ENCODE results near the gene ANKRD17.

Gene ANKRD17

DNA sequence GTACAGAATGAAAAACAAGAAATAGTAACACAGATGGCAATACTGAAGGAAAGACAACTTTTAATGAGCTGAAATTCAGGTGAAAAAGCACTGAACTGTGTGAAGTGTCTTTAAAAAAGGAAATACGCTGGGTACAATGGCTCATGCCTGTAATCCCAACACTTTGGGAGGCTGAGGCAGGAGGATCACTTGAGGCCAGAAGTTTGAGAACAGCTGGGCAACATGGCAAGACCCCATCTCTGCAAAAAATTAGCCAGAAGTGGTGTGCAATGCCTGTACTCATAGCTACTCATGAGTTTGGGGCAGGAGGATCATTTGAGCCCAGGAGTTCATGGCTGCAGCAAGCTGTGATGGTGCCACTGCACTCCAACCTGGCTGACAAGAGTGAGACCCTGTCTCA lies 129.3 kb downstream of the ANKRD17 start:
- no peak for DNase-seq (ENCODE audit: low read depth)

GRCh38 chr4:73127839-73128453 lies 130.7 kb downstream of the ANKRD17 start:
- no peak for DNase-seq (ENCODE audit: low read depth)

DNA sequence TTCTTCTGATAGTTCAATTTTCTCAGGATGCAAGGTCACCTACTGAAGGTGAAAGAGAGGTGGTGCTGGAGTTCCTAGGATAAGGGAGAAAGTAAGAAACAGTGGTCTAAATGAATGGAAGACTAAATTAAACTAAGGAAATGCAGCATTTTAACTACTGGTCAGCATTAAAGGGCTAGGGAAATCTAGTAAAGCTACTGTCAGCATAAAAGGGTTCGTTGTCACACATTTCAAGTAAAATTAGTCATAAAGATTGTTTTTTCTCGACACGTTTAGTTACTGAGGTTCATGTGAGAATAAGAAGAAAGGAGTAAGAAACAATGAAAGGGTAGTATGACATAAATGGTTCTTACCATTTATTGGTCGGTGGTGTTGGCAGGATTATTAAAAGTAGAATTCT lies 149.1 kb downstream of the ANKRD17 start:
- DNase-seq (ENCODE audit: low read depth), result no peak

DNA sequence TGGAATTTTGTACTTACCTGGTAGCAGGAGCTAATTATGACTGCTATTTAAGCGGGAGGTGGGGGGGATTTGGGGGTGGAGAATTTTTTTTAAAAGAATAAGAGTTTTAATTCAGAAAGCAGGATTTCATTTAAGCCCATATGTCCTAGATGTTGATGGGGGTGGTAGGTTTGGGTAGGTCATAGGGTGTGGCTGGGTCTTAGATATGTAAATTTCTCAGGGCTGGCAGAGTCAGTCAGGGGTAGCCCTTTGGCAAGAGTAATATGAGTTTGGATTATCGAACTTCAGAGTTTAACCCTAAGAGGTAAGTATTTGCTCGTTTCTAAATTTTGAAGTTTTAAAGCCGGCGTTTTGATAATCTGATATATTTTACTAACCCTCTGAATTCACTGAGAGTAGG lies 153.9 kb downstream of the ANKRD17 start:
- DNase-seq (ENCODE audit: low read depth), result no peak

- DNase-seq (ENCODE audit: low read depth), result no peak
Measured at GRCh38 chr4:73103799-73104503, 154.6 kb downstream of the ANKRD17 start.

GRCh38 chr4:73099143-73099542 lies 159.5 kb downstream of the ANKRD17 start:
- DNase-seq (ENCODE audit: low read depth), result no peak

DNA sequence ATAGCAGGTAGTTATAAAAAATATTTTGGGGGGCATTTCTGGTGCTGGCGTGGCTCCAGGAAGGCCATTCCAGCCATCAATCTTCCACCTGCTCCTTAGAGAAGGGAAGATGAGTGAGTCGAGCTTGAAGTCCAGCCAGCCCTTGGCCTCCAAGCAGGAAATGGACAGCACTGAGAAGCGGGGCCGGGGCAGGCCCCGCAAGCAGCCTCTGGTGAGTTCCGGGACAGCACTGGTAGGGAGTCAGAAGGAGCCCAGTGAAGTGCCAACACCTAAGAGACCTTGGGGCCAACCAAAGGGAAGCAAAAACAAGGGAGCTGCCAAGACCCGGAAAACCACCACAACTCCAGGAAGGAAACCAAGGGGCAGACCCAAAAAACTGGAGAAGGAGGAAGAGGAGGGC lies 159.9 kb downstream of the ANKRD17 start:
- DNase-seq (ENCODE audit: low read depth), result no peak

GRCh38 chr4:73098016-73098415 lies 160.6 kb downstream of the ANKRD17 start:
- DNase-seq (ENCODE audit: low read depth), result no peak

DNA sequence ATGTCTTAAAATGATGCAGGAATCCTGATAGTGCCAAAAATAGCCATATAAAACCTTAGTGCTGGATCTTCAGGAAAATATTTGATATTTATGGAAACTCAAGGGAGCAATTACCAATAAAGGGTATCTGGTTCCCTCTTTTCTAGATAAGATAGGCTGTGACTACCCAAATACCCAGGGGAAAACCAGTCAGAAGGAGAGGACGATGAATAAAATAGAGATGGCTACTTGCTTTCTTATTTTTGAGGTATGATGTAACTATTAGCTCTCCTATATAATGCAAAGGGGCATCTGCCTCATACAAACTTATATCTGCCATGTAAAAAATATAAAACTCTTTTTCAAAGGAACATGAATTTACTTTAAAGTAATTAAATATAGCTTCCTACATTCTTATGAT lies 165.7 kb downstream of the ANKRD17 start:
- DNase-seq (ENCODE audit: low read depth), result no peak

DNA sequence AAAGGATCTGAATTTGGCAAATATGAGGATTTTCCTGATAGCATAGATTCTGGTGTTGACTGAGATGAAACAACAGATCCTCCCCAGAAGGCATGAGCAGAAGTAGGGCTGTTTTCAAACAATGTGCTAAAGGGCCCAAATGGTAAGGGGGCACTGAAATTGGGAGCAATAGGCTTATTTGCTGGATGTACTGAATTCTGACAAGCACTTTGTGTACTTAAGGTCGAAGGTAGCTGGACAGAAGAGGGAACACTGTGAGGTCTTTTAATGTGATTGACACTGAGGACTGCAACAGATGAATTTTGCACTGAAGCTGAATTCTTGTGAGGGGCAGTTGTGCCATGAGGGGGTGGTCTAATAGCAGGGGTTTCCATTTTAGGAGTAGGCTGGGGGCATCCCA lies 167.9 kb downstream of the ANKRD17 start:
- no peak for DNase-seq (ENCODE audit: low read depth)

DNA sequence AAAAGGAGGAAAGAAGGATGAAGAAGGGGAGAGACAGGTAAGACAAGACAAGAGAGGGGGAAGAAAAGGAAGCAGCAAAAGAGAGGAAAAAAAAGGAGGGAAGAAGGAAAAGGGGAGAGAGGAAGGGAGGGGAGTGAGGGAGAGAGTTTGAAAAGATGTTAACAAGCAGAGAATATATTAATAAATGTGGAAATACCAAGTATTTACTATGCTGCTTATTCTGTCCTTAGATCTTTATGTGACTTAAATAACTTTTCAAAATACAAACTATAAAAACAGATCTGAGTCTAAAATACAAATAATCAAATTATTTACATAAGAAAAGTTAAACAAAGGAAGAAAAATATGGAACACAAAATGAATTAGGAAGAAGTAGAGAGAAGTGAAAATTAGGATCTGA lies 170.7 kb downstream of the ANKRD17 start:
- DNase-seq (ENCODE audit: low read depth), result no peak

DNA sequence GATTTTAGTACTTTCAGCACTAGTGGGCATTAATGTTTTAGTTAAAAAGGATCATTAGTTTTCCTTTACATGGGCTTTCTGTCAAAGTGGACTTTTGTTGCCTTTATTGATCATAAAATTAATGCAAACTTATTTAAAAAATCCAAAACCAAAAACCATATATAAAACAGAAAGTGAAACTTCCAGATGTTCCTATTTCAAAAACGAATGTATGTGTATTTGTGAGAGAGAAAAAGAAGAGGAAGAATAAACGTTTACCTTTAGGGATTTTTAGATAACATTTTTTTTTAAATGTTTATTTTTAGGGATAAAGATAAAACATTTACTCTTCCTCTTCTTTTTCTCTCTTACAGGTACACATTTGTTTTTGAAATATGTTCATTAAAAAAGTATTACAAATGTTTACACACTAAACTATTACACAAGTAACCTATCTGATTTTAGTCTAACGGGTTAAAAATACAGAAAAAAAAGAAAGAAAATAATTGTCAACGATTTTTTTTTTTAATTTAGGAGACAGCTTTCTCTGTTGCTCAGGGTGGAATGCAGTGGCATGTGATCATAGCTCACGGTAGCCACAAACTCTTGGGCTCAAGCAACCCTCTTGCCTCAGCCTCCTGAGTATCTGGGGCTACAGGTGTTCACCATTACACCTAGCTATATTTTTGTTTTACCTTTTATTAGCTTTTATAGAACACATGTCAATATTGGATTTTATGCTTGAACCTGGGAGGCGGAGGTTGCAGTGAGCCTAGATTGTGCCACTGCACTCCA lies 172.3 kb downstream of the ANKRD17 start:
- no peak for DNase-seq (ENCODE audit: low read depth)

- DNase-seq (ENCODE audit: low read depth), result no peak
Measured at GRCh38 chr4:73080789-73081188, 177.8 kb downstream of the ANKRD17 start.

DNA sequence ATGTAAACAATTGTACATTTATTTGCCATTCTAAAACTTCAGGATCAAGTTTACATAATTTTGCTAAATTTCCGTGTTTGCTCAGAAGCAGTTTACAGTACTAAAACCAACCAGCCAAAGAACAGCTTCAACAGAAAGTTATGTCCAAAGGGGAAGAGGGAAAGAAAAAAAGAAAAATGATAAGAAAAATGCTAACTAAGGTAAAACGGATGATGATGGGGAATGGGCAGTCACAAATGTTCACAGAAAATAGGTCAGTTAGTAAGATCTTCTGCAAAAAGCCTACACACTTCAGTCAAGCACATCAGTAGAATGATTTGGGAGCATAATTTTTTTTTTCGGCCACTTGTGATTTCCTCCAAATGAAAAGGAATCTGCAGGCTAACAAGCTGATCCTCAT lies 182.8 kb downstream of the ANKRD17 start:
- no peak for DNase-seq (ENCODE audit: low read depth)

DNA sequence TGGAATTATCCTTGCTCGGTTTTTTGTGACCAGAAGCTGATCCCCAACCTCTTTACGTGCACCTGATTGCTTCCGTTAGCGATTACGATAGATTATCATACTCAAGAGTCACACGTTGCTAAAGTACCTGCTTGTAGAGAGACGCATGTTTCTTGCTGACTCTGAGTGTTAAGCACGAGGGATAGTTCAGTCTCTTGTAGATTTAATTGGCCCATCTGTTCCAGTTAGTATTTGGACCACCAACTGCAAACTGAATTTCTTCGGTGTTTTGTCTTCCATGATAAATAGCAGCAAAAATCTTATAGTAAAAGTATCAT lies 188.6 kb downstream of the ANKRD17 start:
- DNase-seq (ENCODE audit: low read depth), result no peak

DNA sequence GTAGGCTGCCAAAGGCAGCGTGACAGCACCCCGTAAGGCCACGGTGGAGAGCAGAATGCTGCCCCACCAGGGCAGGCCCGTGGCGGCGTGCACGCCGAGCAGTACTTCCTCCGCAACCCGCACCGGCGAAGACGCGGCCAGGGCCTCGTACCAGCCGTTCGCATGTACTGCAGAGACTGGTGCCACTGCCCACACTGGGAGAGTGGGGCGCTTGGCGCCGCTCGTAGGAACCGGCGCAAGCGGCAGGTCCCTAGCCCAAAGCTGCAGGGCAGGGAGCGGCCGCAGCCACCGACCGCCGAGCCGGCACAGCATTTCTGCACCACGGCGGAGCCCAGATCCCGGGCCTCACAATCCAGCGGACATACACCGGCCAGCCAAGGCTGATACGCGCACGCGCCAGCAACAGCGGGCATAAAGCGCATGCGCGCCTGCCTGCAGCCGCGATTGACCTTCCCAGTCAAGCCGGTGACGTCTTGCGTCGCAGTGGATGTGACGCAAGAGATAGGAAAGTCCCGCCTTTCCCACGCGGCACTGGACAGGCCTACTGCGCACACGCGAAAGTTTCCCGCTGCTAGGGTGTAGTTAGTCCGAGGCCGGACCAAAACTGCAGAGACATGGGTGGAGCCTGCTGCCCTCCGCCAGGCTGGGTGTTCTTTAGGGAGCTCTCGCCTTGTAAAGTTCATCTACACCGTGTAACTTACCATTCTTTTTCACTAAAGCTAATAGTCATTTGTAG lies 189.1 kb downstream of the ANKRD17 start, which contains the start of gene COX18:
TSS of gene COX18 (minus strand) at position 379 of the 736 bp plus-strand sequence. CDS start at position 312, 67 bp downstream.
- peak; percentile 96 for DNase-seq (ENCODE audit: low read depth)

GRCh38 chr4:73068491-73069337 lies 189.9 kb downstream of the ANKRD17 start:
- DNase-seq (ENCODE audit: low read depth), result peak; percentile 17

- DNase-seq (ENCODE audit: low read depth), result no peak
Measured at GRCh38 chr4:73067971-73068394, 190.6 kb downstream of the ANKRD17 start.

DNA sequence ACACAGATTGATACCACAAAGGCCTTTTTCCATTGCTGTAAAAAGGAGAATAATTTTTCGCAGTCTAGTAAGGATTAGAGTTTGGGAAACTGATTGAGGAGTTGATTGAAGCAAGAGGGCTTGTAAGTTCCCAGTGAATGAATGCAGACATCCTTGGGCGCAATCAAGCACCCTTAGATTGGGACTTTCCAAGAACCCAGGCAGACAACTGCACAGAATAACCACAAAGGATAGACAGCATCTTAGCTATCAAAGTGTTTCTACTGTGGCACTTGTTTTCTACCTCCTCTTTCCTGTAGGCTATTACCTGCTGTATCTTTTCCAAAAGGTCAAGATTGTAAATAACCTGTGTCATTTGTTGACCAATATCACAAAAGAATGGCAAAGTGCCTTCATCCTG lies 191.7 kb downstream of the ANKRD17 start:
- DNase-seq (ENCODE audit: low read depth), result no peak

GRCh38 chr4:73066445-73066844 lies 192.2 kb downstream of the ANKRD17 start:
- DNase-seq (ENCODE audit: low read depth), result no peak

- DNase-seq (ENCODE audit: low read depth), result no peak
Measured at GRCh38 chr4:73064536-73064935, 194.1 kb downstream of the ANKRD17 start.
